CD14-positive monocyte (primary cell): Measurements from ENCODE around the gene FSHR. TPM values are rescaled to one million over a fixed set of nuclear protein-coding genes. Genes with fewer than 3 reads are reported as not detected.

Experiments
- DNase-seq, 3 donors: peaks; one replicate each; pipeline ENCODE4 v3.0.0-alpha.2; 2011 to 2022
- H2AFZ ChIP-seq: 2 replicates; pipeline ENCODE4 v1.6.0; 2012; ENCODE audit warnings: mild to moderate bottlenecking, low read depth, low read length, inconsistent platforms; ENCODE audit not compliant: insufficient read depth, poor library complexity, severe bottlenecking
- H3K27ac ChIP-seq, 2 donors: 1 replicate in 1 of 2; 2 replicates in 1 of 2; pipeline ENCODE4 v1.5.1; 2012 to 2013; ENCODE audit warnings: low read length in 2 of 2, control low read depth in 1 of 2, inconsistent platforms in 1 of 2, low read depth in 1 of 2, mild to moderate bottlenecking in 1 of 2
- H3K27me3 ChIP-seq, 2 donors: one replicate each; pipeline versions ENCODE4 v1.6.0 to v1.6.1; 2011 to 2013; ENCODE audit warnings: low read length in 2 of 2; ENCODE audit not compliant: control insufficient read depth in 2 of 2, insufficient read depth in 2 of 2
- H3K36me3 ChIP-seq, 2 donors: replicated peaks in 1 of 2; 1 replicate in 1 of 2; 2 replicates in 1 of 2; pipeline versions ENCODE4 v1.5.1 to v1.6.1; 2012 to 2013; ENCODE audit warnings: low read length in 2 of 2, control low read depth in 1 of 2, inconsistent platforms in 1 of 2, mild to moderate bottlenecking in 1 of 2; ENCODE audit not compliant: insufficient read depth in 2 of 2, control insufficient read depth in 1 of 2
- H3K4me1 ChIP-seq, 2 donors: 1 replicate in 1 of 2; 2 replicates in 1 of 2; pipeline versions ENCODE4 v1.5.1 to v1.6.1; 2012 to 2013; ENCODE audit warnings: low read length in 2 of 2, control low read depth in 1 of 2, inconsistent platforms in 1 of 2, mild to moderate bottlenecking in 1 of 2, moderate library complexity in 1 of 2; ENCODE audit not compliant: insufficient read depth in 2 of 2, control insufficient read depth in 1 of 2
- H3K4me2 ChIP-seq: replicated peaks from 2 replicates; pipeline ENCODE3; 2012; ENCODE audit warnings: low read length, moderate library complexity, mild to moderate bottlenecking; ENCODE audit not compliant: poor library complexity, severe bottlenecking; ENCODE audit errors: extremely low read depth
- H3K4me3 ChIP-seq, 3 experiments: fragments of 200-600 bp in 1 of 3; sonication (generic) in 1 of 3; replicated peaks in 1 of 3; 1 replicate in 2 of 3; 2 replicates in 1 of 3; pipeline ENCODE4 v1.5.1; 2011 to 2013; ENCODE audit warnings: low read length in 3 of 3, mild to moderate bottlenecking in 3 of 3, control low read depth in 2 of 3, low read depth in 2 of 3, inconsistent platforms in 1 of 3, moderate library complexity in 1 of 3
- H3K79me2 ChIP-seq: 2 replicates; pipeline ENCODE4 v1.6.0; 2012; ENCODE audit warnings: mild to moderate bottlenecking, control low read depth, inconsistent platforms, low read length, moderate library complexity; ENCODE audit not compliant: insufficient read depth
- H3K9ac ChIP-seq: 2 replicates; pipeline ENCODE4 v1.6.0; 2017; ENCODE audit warnings: low read length, mild to moderate bottlenecking; ENCODE audit not compliant: insufficient read depth, poor library complexity, severe bottlenecking
- H3K9me3 ChIP-seq, 2 donors: replicated peaks in 1 of 2; 1 replicate in 1 of 2; 2 replicates in 1 of 2; pipeline versions ENCODE4 v1.5.1 to v1.6.1; 2012 to 2013; ENCODE audit warnings: low read length in 2 of 2, control low read depth in 1 of 2; ENCODE audit not compliant: control insufficient read depth in 1 of 2, insufficient read depth in 1 of 2
- H4K20me1 ChIP-seq: 2 replicates; pipeline ENCODE4 v1.6.0; 2012; ENCODE audit warnings: mild to moderate bottlenecking, low read length, control low read depth, moderate library complexity; ENCODE audit not compliant: insufficient read depth
- H3K27ac Mint-ChIP-seq, 7 donors: one replicate each; pipeline ENCODE4 v1.8.0; 2020; ENCODE audit warnings: mild to moderate bottlenecking in 7 of 7, mixed read lengths in 7 of 7, moderate library complexity in 6 of 7, inconsistent platforms in 2 of 7
- H3K27me3 Mint-ChIP-seq, 3 donors: one replicate each; pipeline ENCODE4 v1.8.0; 2021 to 2022; ENCODE audit warnings: low read depth in 3 of 3, mild to moderate bottlenecking in 3 of 3, mixed read lengths in 3 of 3, moderate library complexity in 3 of 3, inconsistent platforms in 1 of 3
- H3K36me3 Mint-ChIP-seq, 2 donors: one replicate each; pipeline ENCODE4 v1.8.0; 2020; ENCODE audit warnings: mixed read lengths in 2 of 2, inconsistent platforms in 1 of 2, mild to moderate bottlenecking in 1 of 2
- H3K4me1 Mint-ChIP-seq: one replicate; pipeline ENCODE4 v1.8.0; 2020; ENCODE audit warnings: mild to moderate bottlenecking, mixed read lengths
- H3K4me3 Mint-ChIP-seq, 2 donors: one replicate each; pipeline ENCODE4 v1.8.0; 2020; ENCODE audit warnings: mild to moderate bottlenecking in 2 of 2, mixed read lengths in 2 of 2, moderate library complexity in 1 of 2
- H3K9me3 Mint-ChIP-seq, 7 donors: one replicate each; pipeline ENCODE4 v1.8.0; 2020 to 2022; ENCODE audit warnings: mixed read lengths in 7 of 7, mild to moderate bottlenecking in 6 of 7, moderate library complexity in 6 of 7, inconsistent platforms in 2 of 7
- CTCF ChIP-seq: fragments of 200-600 bp; IDR thresholded peaks from one replicate; pipeline ENCODE4 v1.8.0; 2022; ENCODE audit warnings: antibody characterized with exemption, mild to moderate bottlenecking
- WGBS: methylation state at CpG from one replicate; pipeline ENCODE4 v1.1.5; 2013; ENCODE audit warnings: missing lambda C conversion rate; ENCODE audit not compliant: insufficient coverage; 5-methylcytosine and 5-hydroxymethylcytosine counted together
- intact Hi-C, 2 donors: fragments of 100-400 bp; cut with micrococcal nuclease; formaldehyde crosslinking; loops; one replicate each; pipeline versions ENCODE4 v1.15.0 to v1.15.1; 2023
- polyA plus RNA-seq, 3 donors: library from polyadenylated mRNA; depleted of rRNA in 1 of 3; unstranded in 2 of 3; stranded (reverse) in 1 of 3; fragments of 300-500 nt in 2 of 3; fragments of >200 nt in 1 of 3; fragmentation: Illumina TruSeq in 2 of 3; gene quantifications; 1 replicate in 2 of 3; 2 replicates in 1 of 3; pipeline ENCODE4 v1.2.3, GENCODE V29; 2012 to 2021

Gene FSHR
- polyA plus RNA-seq, 3 donors = not detected

GRCh38 chr2:49069829-49070228 lies 84.5 kb downstream of the FSHR start:
- H3K9me3 ChIP-seq = no peaks in the 10 kb centered on the region
- no peaks in the 10 kb centered on the region for H3K4me1 Mint-ChIP-seq
- no peaks in the 10 kb centered on the region for H3K36me3 ChIP-seq
- no peak overlapping the region for H3K4me3 ChIP-seq
- no peaks in the 10 kb centered on the region for H3K4me1 ChIP-seq
- DNase-seq = no peak
- no peaks in the 10 kb centered on the region for H3K79me2 ChIP-seq
- peaks cover 0 to 8% (median 4%) of the 10 kb centered on the region in 7 donors for H3K9me3 Mint-ChIP-seq
- H4K20me1 ChIP-seq = no peaks in the 10 kb centered on the region
- H3K27ac ChIP-seq = no peak overlapping the region
- H3K4me2 ChIP-seq = no peak overlapping the region
- H2AFZ ChIP-seq = no peak overlapping the region
- no peak for TF ChIP-seq CTCF
- intact Hi-C loops = no loop called here
- no peaks in the 10 kb centered on the region for H3K36me3 Mint-ChIP-seq
- no peak overlapping the region for H3K4me3 Mint-ChIP-seq
- H3K27me3 ChIP-seq = no peaks in the 10 kb centered on the region
- no peaks in the 10 kb centered on the region for H3K27me3 Mint-ChIP-seq
- no CpG with 5 or more reads among the region's 1 CpG for WGBS
- H3K27ac Mint-ChIP-seq = peak overlapping the region in 1 of 7 donors; percentile 1
- H3K9ac ChIP-seq = no peak overlapping the region

- Histone ChIP-seq H3K27ac (no peak overlapping the region), H2AFZ (no peak overlapping the region), H3K9me3 (no peaks in the 10 kb centered on the region), H3K4me1 (no peaks in the 10 kb centered on the region), H3K9ac (no peak overlapping the region), H4K20me1 (no peaks in the 10 kb centered on the region), H3K79me2 (no peaks in the 10 kb centered on the region), H3K4me2 (no peak overlapping the region), H3K36me3 (no peaks in the 10 kb centered on the region), H3K27me3 (no peaks in the 10 kb centered on the region), H3K4me3 (no peak overlapping the region)
- DNase-seq = no peak
- no peak for TF ChIP-seq CTCF
- no peaks in the 10 kb centered on the region for H3K4me1 Mint-ChIP-seq
- no peak overlapping the region for H3K27ac Mint-ChIP-seq
- no peaks in the 10 kb centered on the region for H3K36me3 Mint-ChIP-seq
- no peak overlapping the region for H3K4me3 Mint-ChIP-seq
- H3K9me3 Mint-ChIP-seq = peaks cover 0 to 8% (median 2%) of the 10 kb centered on the region in 7 donors
- H3K27me3 Mint-ChIP-seq = no peaks in the 10 kb centered on the region
- intact Hi-C loops = no loop called here
Measured at GRCh38 chr2:49068613-49069012, 85.7 kb downstream of the FSHR start.
